Measurements from ENCODE around the gene SORCS3.

- TF ChIP-seq CTCF (IDR thresholded peaks at IDR 0.05), result no peak
- no peak for TF ChIP-seq KAT7 (CRISPR knock-in tag; IDR thresholded peaks at IDR 0.05; ENCODE audit: borderline replicate concordance)
These were observed 265.0 kb downstream of the SORCS3 start for GRCh38 chr10:104906112-104906511.

Measured in WTC11 (cell line).